HCT116 (cell line): ENCODE measurements around the gene TEKTIP1. TPM values are rescaled to one million over a fixed set of nuclear protein-coding genes. Genes with fewer than 3 reads are reported as not detected.

Experiments
- ATAC-seq: fragments of 200-7000 bp; cut with Tn5 transposase; 2 replicates; pipeline ENCODE4 v1.9.1; 2020; ENCODE audit warnings: mild to moderate bottlenecking, moderate library complexity
- BruUV-seq: library from RNA; stranded (reverse); fragments of 400-500 nt; replicated peaks from 2 replicates; lab custom pipeline; 2021; lab: Mats Ljungman, UMichigan
- CTCF ChIA-PET: fragments of 300-600 bp; sonication (Branson Sonifier 250); formaldehyde crosslinking; loops from one replicate; lab custom pipeline; 2021; ENCODE audit warnings: antibody characterized with exemption; lab: Charles Lee
- POLR2A ChIA-PET: fragments of 300-600, 350-600 bp; sonication (Branson Sonifier 250); formaldehyde crosslinking; loops from one replicate; lab custom pipeline; 2021; ENCODE audit warnings: antibody characterized with exemption; lab: Charles Lee
- RAD21 ChIA-PET, 2 experiments: fragments of 300-600 bp; sonication (Branson Sonifier 250); formaldehyde crosslinking; loops; one replicate each; lab custom pipeline; 2023; ENCODE audit warnings: low total read pairs in 2 of 2; ENCODE audit not compliant: uncharacterized antibody in 2 of 2, unreplicated experiment in 2 of 2, low non-redundant PET in 1 of 2; lab: Charles Lee
- DNase-seq: peaks from one replicate; pipeline ENCODE4 v3.0.0-alpha.2; 2010; ENCODE audit warnings: low read depth, low spot score
- H2AFZ ChIP-seq: fragments of 200-600 bp; shearing (Covaris generic), sonication (generic); 2 replicates; pipeline ENCODE4 v1.6.1; 2017; ENCODE audit warnings: low read depth, mixed run types, mixed read lengths, antibody characterized with exemption, low read length; ENCODE audit not compliant: poor library complexity, severe bottlenecking
- H3K27ac ChIP-seq: 2 replicates; pipeline ENCODE4 v1.5.1; 2012; ENCODE audit warnings: low read depth, low read length
- H3K27me3 ChIP-seq: fragments of 200-600 bp; sonication (generic); 2 replicates; pipeline ENCODE4 v1.6.1; 2016; ENCODE audit warnings: mixed run types, low read length, mixed read lengths; ENCODE audit not compliant: insufficient read depth
- H3K36me3 ChIP-seq, 2 experiments: fragments of 200-500 bp in 1 of 2; fragments of 200-600 bp in 1 of 2; sonication (Bioruptor generic) in 1 of 2; sonication (generic) in 1 of 2; 2 replicates each; pipeline versions ENCODE4 v1.5.1 to v1.6.1; 2014 to 2016; ENCODE audit warnings: low read length in 2 of 2, inconsistent platforms in 1 of 2, mixed read lengths in 1 of 2, mixed run types in 1 of 2; ENCODE audit not compliant: insufficient read depth in 2 of 2, control insufficient read depth in 1 of 2
- H3K4me1 ChIP-seq, 2 experiments: fragments of 200-600 bp in 1 of 2; sonication (generic) in 1 of 2; 2 replicates each; pipeline versions ENCODE4 v1.5.1 to v1.6.1; 2012 to 2017; ENCODE audit warnings: low read length in 2 of 2, inconsistent platforms in 1 of 2, mild to moderate bottlenecking in 1 of 2, mixed read lengths in 1 of 2, mixed run types in 1 of 2, moderate library complexity in 1 of 2; ENCODE audit not compliant: insufficient read depth in 2 of 2, control insufficient read depth in 1 of 2
- H3K4me2 ChIP-seq: fragments of 200-600 bp; sonication (generic); 2 replicates; pipeline ENCODE4 v1.6.1; 2017; ENCODE audit warnings: mixed run types, low read length, mixed read lengths
- H3K4me3 ChIP-seq, 2 experiments: fragments of 200-600 bp in 1 of 2; sonication (generic) in 1 of 2; replicated peaks in 1 of 2; 2 replicates each; pipeline ENCODE4 v1.5.1; 2011 to 2016; ENCODE audit warnings: low read length in 2 of 2, control low read depth in 1 of 2, low read depth in 1 of 2, mild to moderate bottlenecking in 1 of 2, mixed read lengths in 1 of 2, mixed run types in 1 of 2
- H3K79me2 ChIP-seq: fragments of 200-600 bp; sonication (generic); 2 replicates; pipeline ENCODE4 v1.6.1; 2017; ENCODE audit warnings: mild to moderate bottlenecking, mixed run types, low read length, moderate library complexity, mixed read lengths; ENCODE audit not compliant: insufficient read depth
- H3K9ac ChIP-seq: fragments of 200-600 bp; sonication (generic); 2 replicates; pipeline ENCODE4 v1.6.1; 2016; ENCODE audit warnings: low read length, mixed read lengths
- H3K9me2 ChIP-seq: fragments of 200-600 bp; sonication (generic), shearing (Covaris generic); 2 replicates; pipeline ENCODE4 v1.6.1; 2017; ENCODE audit warnings: mixed run types, mild to moderate bottlenecking, moderate library complexity; ENCODE audit not compliant: insufficient read depth
- H3K9me3 ChIP-seq, 2 experiments: fragments of 200-500 bp in 1 of 2; fragments of 200-600 bp in 1 of 2; sonication (Bioruptor generic) in 1 of 2; sonication (generic) in 1 of 2; 2 replicates each; pipeline ENCODE4 v1.6.1; 2014 to 2017; ENCODE audit warnings: low read length in 2 of 2, mixed read lengths in 2 of 2, inconsistent platforms in 1 of 2, low read depth in 1 of 2, mild to moderate bottlenecking in 1 of 2, mixed run types in 1 of 2, moderate library complexity in 1 of 2; ENCODE audit not compliant: control insufficient read depth in 1 of 2, insufficient read depth in 1 of 2
- H4K20me1 ChIP-seq: fragments of 200-600 bp; sonication (generic), shearing (Covaris generic); 2 replicates; pipeline ENCODE4 v1.6.1; 2017; ENCODE audit warnings: mixed run types, mild to moderate bottlenecking, moderate library complexity; ENCODE audit not compliant: insufficient read depth
- POLR2AphosphoS5 ChIP-seq: IDR thresholded peaks from 2 replicates; pipeline ENCODE4 v1.6.1; 2011; ENCODE audit warnings: mild to moderate bottlenecking, low read depth, low read length, moderate library complexity
- SRF ChIP-seq: IDR thresholded peaks from 2 replicates; pipeline ENCODE4 v1.6.1; 2012; ENCODE audit warnings: low read depth
- intact Hi-C: fragments of 100-400 bp; cut with micrococcal nuclease; formaldehyde crosslinking; loops from 2 replicates; pipeline ENCODE4 v1.10.0; 2022
- total RNA-seq: library from RNA; stranded (reverse); gene quantifications from one replicate; pipeline ENCODE4 v1.2.1, GENCODE V29; 2021; ENCODE audit not compliant: unreplicated experiment
- TF ChIP-seq, protein P1 (sequence below): IDR thresholded peaks from 2 replicates; pipeline ENCODE4 v1.6.1; 2012; ENCODE audit warnings: low read depth

Gene TEKTIP1
- total RNA-seq, 1 experiment from 2014 or later = 1.2 TPM

DNA sequence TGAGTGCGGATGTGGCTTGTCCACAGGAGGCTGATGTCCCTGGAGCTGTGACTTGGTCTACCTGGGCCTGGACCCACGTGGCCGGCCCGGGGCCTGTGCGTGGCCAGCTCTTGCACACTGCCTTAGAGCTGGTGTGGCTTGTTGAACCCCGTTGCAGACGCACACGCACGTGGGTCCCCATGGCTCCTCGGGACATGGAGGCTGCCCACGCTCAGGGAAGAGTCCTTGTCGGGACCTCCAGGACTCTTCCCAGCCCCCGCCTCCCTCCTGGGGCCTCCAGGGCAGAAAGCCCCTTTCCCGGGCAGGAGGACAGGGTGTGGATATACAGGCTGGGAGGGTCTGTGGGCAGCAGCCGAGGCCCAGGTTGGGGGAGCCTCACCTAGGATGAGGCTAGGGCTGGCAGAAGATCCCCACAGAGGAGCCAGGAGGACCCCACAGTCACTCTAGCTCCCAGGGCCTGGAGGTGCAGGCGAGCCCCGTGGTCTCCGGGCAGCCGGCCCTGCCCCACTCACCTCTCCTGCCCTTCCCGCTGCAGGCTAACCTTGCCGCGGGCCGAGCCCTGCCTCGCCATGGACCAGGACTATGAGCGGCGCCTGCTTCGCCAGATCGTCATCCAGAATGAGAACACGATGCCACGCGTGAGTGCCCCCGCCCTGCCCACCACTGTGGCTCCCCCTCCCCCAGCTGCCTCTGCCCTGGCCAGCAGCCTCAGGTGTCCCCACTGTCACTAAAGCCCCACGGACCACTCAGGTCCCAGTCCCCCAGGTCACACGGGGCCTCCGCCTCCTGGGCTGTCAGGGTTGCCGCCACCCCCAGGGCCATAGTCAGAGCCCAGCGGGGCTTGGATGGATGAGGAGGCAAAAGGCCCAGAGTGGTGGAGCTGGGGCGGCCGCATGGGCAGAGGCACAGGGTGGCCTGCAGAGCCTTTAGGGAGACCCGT is 16.3 kb upstream of the TEKTIP1 start:
- no peak overlapping the region for H3K9ac ChIP-seq
- CTCF ChIA-PET = no interaction called here
- RAD21 ChIA-PET = no interaction called here
- TF ChIP-seq SRF (no peak), POLR2AphosphoS5 (no peak)
- TF ChIP-seq, protein P1, sequence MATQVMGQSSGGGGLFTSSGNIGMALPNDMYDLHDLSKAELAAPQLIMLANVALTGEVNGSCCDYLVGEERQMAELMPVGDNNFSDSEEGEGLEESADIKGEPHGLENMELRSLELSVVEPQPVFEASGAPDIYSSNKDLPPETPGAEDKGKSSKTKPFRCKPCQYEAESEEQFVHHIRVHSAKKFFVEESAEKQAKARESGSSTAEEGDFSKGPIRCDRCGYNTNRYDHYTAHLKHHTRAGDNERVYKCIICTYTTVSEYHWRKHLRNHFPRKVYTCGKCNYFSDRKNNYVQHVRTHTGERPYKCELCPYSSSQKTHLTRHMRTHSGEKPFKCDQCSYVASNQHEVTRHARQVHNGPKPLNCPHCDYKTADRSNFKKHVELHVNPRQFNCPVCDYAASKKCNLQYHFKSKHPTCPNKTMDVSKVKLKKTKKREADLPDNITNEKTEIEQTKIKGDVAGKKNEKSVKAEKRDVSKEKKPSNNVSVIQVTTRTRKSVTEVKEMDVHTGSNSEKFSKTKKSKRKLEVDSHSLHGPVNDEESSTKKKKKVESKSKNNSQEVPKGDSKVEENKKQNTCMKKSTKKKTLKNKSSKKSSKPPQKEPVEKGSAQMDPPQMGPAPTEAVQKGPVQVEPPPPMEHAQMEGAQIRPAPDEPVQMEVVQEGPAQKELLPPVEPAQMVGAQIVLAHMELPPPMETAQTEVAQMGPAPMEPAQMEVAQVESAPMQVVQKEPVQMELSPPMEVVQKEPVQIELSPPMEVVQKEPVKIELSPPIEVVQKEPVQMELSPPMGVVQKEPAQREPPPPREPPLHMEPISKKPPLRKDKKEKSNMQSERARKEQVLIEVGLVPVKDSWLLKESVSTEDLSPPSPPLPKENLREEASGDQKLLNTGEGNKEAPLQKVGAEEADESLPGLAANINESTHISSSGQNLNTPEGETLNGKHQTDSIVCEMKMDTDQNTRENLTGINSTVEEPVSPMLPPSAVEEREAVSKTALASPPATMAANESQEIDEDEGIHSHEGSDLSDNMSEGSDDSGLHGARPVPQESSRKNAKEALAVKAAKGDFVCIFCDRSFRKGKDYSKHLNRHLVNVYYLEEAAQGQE = no peak
- H3K4me2 ChIP-seq = no peak overlapping the region
- H3K36me3 ChIP-seq = peaks cover 13 to 16% of the 10 kb centered on the region in 2 experiments; a peak in 3 of 4 replicates
- peaks cover 0 to 13% of the 10 kb centered on the region in 2 experiments; a peak in 1 of 4 replicates for H3K4me1 ChIP-seq
- H3K9me3 ChIP-seq = no peaks in the 10 kb centered on the region
- H3K4me3 ChIP-seq = no peak overlapping the region
- no peak for DNase-seq
- POLR2A ChIA-PET = no interaction called here
- H3K27ac ChIP-seq = no peak overlapping the region
- intact Hi-C loops = no loop called here
- H2AFZ ChIP-seq = no peak overlapping the region
- H3K27me3 ChIP-seq = no peaks in the 10 kb centered on the region
- H3K9me2 ChIP-seq = no peaks in the 10 kb centered on the region
- peaks cover 45% of the 10 kb centered on the region for H3K79me2 ChIP-seq
- H4K20me1 ChIP-seq = no peaks in the 10 kb centered on the region
- BruUV-seq = no TSS peak
- ATAC-seq = no peak
